Type B pancreatic cell (in vitro differentiated cells): ENCODE results near the gene FAM32A. TPM values are rescaled to one million over a fixed set of nuclear protein-coding genes. Genes with fewer than 3 reads are reported as not detected.
A peak's percentile ranks its signal among the peaks of the same experiment; 100 is the strongest.

Experiments used
- DNase-seq: peaks from one replicate; pipeline ENCODE4 v3.0.0; 2021; ENCODE audit warnings: mixed read lengths; ENCODE audit not compliant: unreplicated experiment; ENCODE audit errors: extremely low spot score
- H3K27ac Mint-ChIP-seq: 2 replicates; pipeline ENCODE4 v1.8.0; 2021; ENCODE audit warnings: mild to moderate bottlenecking, mixed read lengths
- H3K27me3 Mint-ChIP-seq: 2 replicates; pipeline ENCODE4 v1.8.0; 2021; ENCODE audit warnings: mixed read lengths
- H3K36me3 Mint-ChIP-seq: 2 replicates; pipeline ENCODE4 v1.8.0; 2021; ENCODE audit warnings: mixed read lengths
- H3K4me1 Mint-ChIP-seq: one replicate; pipeline ENCODE4 v1.8.0; 2021; ENCODE audit warnings: mixed read lengths; ENCODE audit not compliant: unreplicated experiment
- H3K4me3 Mint-ChIP-seq: 2 replicates; pipeline ENCODE4 v1.8.0; 2021; ENCODE audit warnings: mild to moderate bottlenecking, mixed read lengths
- H3K9me3 Mint-ChIP-seq: 2 replicates; pipeline ENCODE4 v1.8.0; 2021; ENCODE audit warnings: mixed read lengths
- CTCF ChIP-seq: fragments of 200-600 bp; sonication (generic); conservative IDR thresholded peaks from 2 replicates; pipeline ENCODE4 v1.5.0; 2021; ENCODE audit warnings: antibody characterized with exemption, mild to moderate bottlenecking
- total RNA-seq: library from RNA; stranded (reverse); gene quantifications from 2 replicates; pipeline ENCODE4 v1.2.1, GENCODE V29; 2021; ENCODE audit warnings: low replicate concordance

Gene FAM32A
- total RNA-seq, 1 donor from 2014 or later = 89.0 TPM

GRCh38 chr19:16180611-16181010 lies 4.6 kb upstream of the FAM32A start:
- Mint-ChIP-seq H3K4me3 (no peak overlapping the region), H3K4me1 (peaks cover 13% of the 10 kb centered on the region), H3K36me3 (peaks cover 5% of the 10 kb centered on the region), H3K27ac (no peak overlapping the region), H3K9me3 (no peaks in the 10 kb centered on the region), H3K27me3 (no peaks in the 10 kb centered on the region)
- no peak for DNase-seq
- TF ChIP-seq CTCF = no peak

GRCh38 chr19:16184665-16185122 lies 516 bp upstream of the FAM32A start:
- DNase-seq = no peak
- peaks cover 14% of the 10 kb centered on the region for H3K36me3 Mint-ChIP-seq
- H3K9me3 Mint-ChIP-seq = no peaks in the 10 kb centered on the region
- peaks cover 22% of the 10 kb centered on the region for H3K4me1 Mint-ChIP-seq
- H3K4me3 Mint-ChIP-seq = peak overlapping the region; percentile 95
- TF ChIP-seq CTCF = no peak
- peak overlapping the region; percentile 98 for H3K27ac Mint-ChIP-seq
- no peaks in the 10 kb centered on the region for H3K27me3 Mint-ChIP-seq

GRCh38 chr19:16185768-16186123 lies 536 bp downstream of the FAM32A start:
- Mint-ChIP-seq H3K36me3 (peaks cover 14% of the 10 kb centered on the region), H3K27me3 (no peaks in the 10 kb centered on the region), H3K4me1 (peaks cover 22% of the 10 kb centered on the region), H3K9me3 (no peaks in the 10 kb centered on the region), H3K4me3 (peak overlapping the region; percentile 95), H3K27ac (peak overlapping the region; percentile 98)
- DNase-seq = no peak
- peak; percentile 70 for TF ChIP-seq CTCF

- no peak for DNase-seq
- Mint-ChIP-seq H3K4me3 (peak overlapping the region; percentile 42), H3K36me3 (peaks cover 14% of the 10 kb centered on the region), H3K27me3 (no peaks in the 10 kb centered on the region), H3K9me3 (no peaks in the 10 kb centered on the region), H3K27ac (peak overlapping the region; percentile 34), H3K4me1 (peaks cover 18% of the 10 kb centered on the region)
- TF ChIP-seq CTCF = no peak
Observed at GRCh38 chr19:16188521-16188920, 3.3 kb downstream of the FAM32A start.

GRCh38 chr19:16190198-16190597 lies 5.0 kb downstream of the FAM32A start:
- DNase-seq = no peak
- no peak overlapping the region for H3K4me3 Mint-ChIP-seq
- H3K4me1 Mint-ChIP-seq = peaks cover 13% of the 10 kb centered on the region
- peaks cover 12% of the 10 kb centered on the region for H3K36me3 Mint-ChIP-seq
- TF ChIP-seq CTCF = no peak
- H3K9me3 Mint-ChIP-seq = no peaks in the 10 kb centered on the region
- no peaks in the 10 kb centered on the region for H3K27me3 Mint-ChIP-seq
- H3K27ac Mint-ChIP-seq = no peak overlapping the region

GRCh38 chr19:16190736-16191135 lies 5.5 kb downstream of the FAM32A start:
- Mint-ChIP-seq H3K4me1 (peaks cover 8% of the 10 kb centered on the region), H3K36me3 (peaks cover 9% of the 10 kb centered on the region), H3K27ac (no peak overlapping the region), H3K4me3 (no peak overlapping the region), H3K27me3 (no peaks in the 10 kb centered on the region), H3K9me3 (no peaks in the 10 kb centered on the region)
- TF ChIP-seq CTCF = no peak
- DNase-seq = no peak
